Activated naive CD8-positive, alpha-beta T cell treated with anti-CD3 and anti-CD28 coated beads, Interleukin-2, amount 10 ng/mL, durations not matched to agents 7 days and 5 days (primary cell): ENCODE measurements around the gene FAM221B. TPM values are rescaled to one million over a fixed set of nuclear protein-coding genes. Genes with fewer than 3 reads are reported as not detected.

ENCODE experiments used
- ATAC-seq: fragments of 150-1000 bp; cut with Tn5 transposase; one replicate; pipeline ENCODE4 v1.10.0; 2021; ENCODE audit warnings: low read depth, moderate library complexity
- POLR2A ChIA-PET: fragments of 350-600 bp; sonication (Branson Sonifier 250); formaldehyde crosslinking; loops from one replicate; lab custom pipeline; 2021; ENCODE audit warnings: antibody characterized with exemption; lab: Charles Lee
- DNase-seq: peaks from one replicate; pipeline ENCODE4 v3.0.0; 2021
- H3K27ac Mint-ChIP-seq: one replicate; pipeline ENCODE4 v1.8.0; 2022; ENCODE audit warnings: mild to moderate bottlenecking, mixed read lengths
- H3K27me3 Mint-ChIP-seq: one replicate; pipeline ENCODE4 v1.8.0; 2022; ENCODE audit warnings: mild to moderate bottlenecking, moderate library complexity, mixed read lengths
- H3K36me3 Mint-ChIP-seq: one replicate; pipeline ENCODE4 v1.8.0; 2021; ENCODE audit warnings: mild to moderate bottlenecking, mixed read lengths
- H3K4me1 Mint-ChIP-seq: one replicate; pipeline ENCODE4 v1.8.0; 2021; ENCODE audit warnings: mixed read lengths
- H3K4me3 Mint-ChIP-seq: one replicate; pipeline ENCODE4 v1.8.0; 2022; ENCODE audit warnings: mild to moderate bottlenecking, moderate library complexity, mixed read lengths
- H3K9me3 Mint-ChIP-seq: one replicate; pipeline ENCODE4 v1.8.0; 2021; ENCODE audit warnings: mixed read lengths
- total RNA-seq, 2 experiments: library from RNA; stranded (reverse); gene quantifications; one replicate each; pipeline ENCODE4 v1.2.3, GENCODE V29; 2021

FAM221B gene
- total RNA-seq, 2 experiments from 2014 or later: not detected

GRCh38 chr9:35808433-35808832, 20.1 kb downstream of the FAM221B start:
- no peaks in the 10 kb centered on the region for H3K9me3 Mint-ChIP-seq
- no peaks in the 10 kb centered on the region for H3K27me3 Mint-ChIP-seq
- no peak for DNase-seq
- POLR2A ChIA-PET: no interaction called here
- H3K4me1 Mint-ChIP-seq: peaks cover 28% of the 10 kb centered on the region
- no peak overlapping the region for H3K27ac Mint-ChIP-seq
- no peak overlapping the region for H3K4me3 Mint-ChIP-seq
- no peak for ATAC-seq
- H3K36me3 Mint-ChIP-seq: peaks cover 16% of the 10 kb centered on the region

- no peaks in the 10 kb centered on the region for H3K27me3 Mint-ChIP-seq
- POLR2A ChIA-PET: interaction anchor here (0.6 to 1.7 kb wide), 3 partner anchors 8 to 52 kb away, joined by 3 to 4 read pairs (median 3); partner anchors contain the start of gene HINT2
- peaks cover 9% of the 10 kb centered on the region for H3K4me1 Mint-ChIP-seq
- DNase-seq: no peak
- no peak overlapping the region for H3K27ac Mint-ChIP-seq
- H3K4me3 Mint-ChIP-seq: no peak overlapping the region
- H3K36me3 Mint-ChIP-seq: peaks cover 15% of the 10 kb centered on the region
- ATAC-seq: no peak
- no peaks in the 10 kb centered on the region for H3K9me3 Mint-ChIP-seq
Measured at GRCh38 chr9:35806101-35806500, 22.4 kb downstream of the FAM221B start.

GRCh38 chr9:35801328-35802128, 27.0 kb downstream of the FAM221B start:
- no peak overlapping the region for H3K27ac Mint-ChIP-seq
- no peaks in the 10 kb centered on the region for H3K27me3 Mint-ChIP-seq
- H3K36me3 Mint-ChIP-seq: peaks cover 7% of the 10 kb centered on the region
- ATAC-seq (no peak), DNase-seq (no peak)
- POLR2A ChIA-PET: interaction anchor here (2.6 kb wide), 1 partner anchor 10 kb away, joined by 11 read pairs; the partner anchor contains the start of gene SPAG8
- peaks cover 4% of the 10 kb centered on the region for H3K4me1 Mint-ChIP-seq
- no peak overlapping the region for H3K4me3 Mint-ChIP-seq
- no peaks in the 10 kb centered on the region for H3K9me3 Mint-ChIP-seq

GRCh38 chr9:35800530-35800929, 28.0 kb downstream of the FAM221B start:
- Mint-ChIP-seq H3K36me3 (peaks cover 7% of the 10 kb centered on the region), H3K27ac (no peak overlapping the region), H3K27me3 (no peaks in the 10 kb centered on the region), H3K4me3 (no peak overlapping the region), H3K9me3 (no peaks in the 10 kb centered on the region), H3K4me1 (peaks cover 3% of the 10 kb centered on the region)
- no peak for DNase-seq
- POLR2A ChIA-PET: interaction anchor here (2.6 kb wide), 1 partner anchor 11 kb away, joined by 11 read pairs; the partner anchor contains the start of gene SPAG8
- ATAC-seq: no peak

GRCh38 chr9:35798658-35799374, 29.7 kb downstream of the FAM221B start:
- H3K9me3 Mint-ChIP-seq: no peaks in the 10 kb centered on the region
- H3K27me3 Mint-ChIP-seq: no peaks in the 10 kb centered on the region
- POLR2A ChIA-PET: no interaction called here
- no peak overlapping the region for H3K27ac Mint-ChIP-seq
- peaks cover 5% of the 10 kb centered on the region for H3K36me3 Mint-ChIP-seq
- no peak for ATAC-seq
- no peak for DNase-seq
- no peak overlapping the region for H3K4me3 Mint-ChIP-seq
- peaks cover 10% of the 10 kb centered on the region for H3K4me1 Mint-ChIP-seq

- no peaks in the 10 kb centered on the region for H3K9me3 Mint-ChIP-seq
- ATAC-seq: no peak
- no peak for DNase-seq
- peaks cover 4% of the 10 kb centered on the region for H3K36me3 Mint-ChIP-seq
- peaks cover 10% of the 10 kb centered on the region for H3K4me1 Mint-ChIP-seq
- no peaks in the 10 kb centered on the region for H3K27me3 Mint-ChIP-seq
- no peak overlapping the region for H3K4me3 Mint-ChIP-seq
- POLR2A ChIA-PET: no interaction called here
- H3K27ac Mint-ChIP-seq: no peak overlapping the region
Measured at GRCh38 chr9:35797311-35798109, 31.0 kb downstream of the FAM221B start.

- POLR2A ChIA-PET: no interaction called here
- peaks cover 10% of the 10 kb centered on the region for H3K4me1 Mint-ChIP-seq
- no peak overlapping the region for H3K27ac Mint-ChIP-seq
- H3K4me3 Mint-ChIP-seq: no peak overlapping the region
- DNase-seq (no peak), ATAC-seq (no peak)
- H3K36me3 Mint-ChIP-seq: peaks cover 2% of the 10 kb centered on the region
- H3K27me3 Mint-ChIP-seq: no peaks in the 10 kb centered on the region
- no peaks in the 10 kb centered on the region for H3K9me3 Mint-ChIP-seq
Measured at GRCh38 chr9:35795695-35796094, 32.8 kb downstream of the FAM221B start.

GRCh38 chr9:35793461-35793860, 35.1 kb downstream of the FAM221B start:
- H3K27me3 Mint-ChIP-seq: no peaks in the 10 kb centered on the region
- H3K4me1 Mint-ChIP-seq: peaks cover 8% of the 10 kb centered on the region
- ATAC-seq: no peak
- H3K36me3 Mint-ChIP-seq: peaks cover 1% of the 10 kb centered on the region
- POLR2A ChIA-PET: interaction anchor here (0.6 kb wide), 1 partner anchor 20 kb away, joined by 3 read pairs; no protein-coding TSS in a partner anchor
- no peaks in the 10 kb centered on the region for H3K9me3 Mint-ChIP-seq
- H3K4me3 Mint-ChIP-seq: no peak overlapping the region
- no peak for DNase-seq
- peak overlapping the region; percentile 66 for H3K27ac Mint-ChIP-seq

GRCh38 chr9:35792826-35793225, 35.7 kb downstream of the FAM221B start:
- no peaks in the 10 kb centered on the region for H3K9me3 Mint-ChIP-seq
- H3K4me3 Mint-ChIP-seq: no peak overlapping the region
- POLR2A ChIA-PET: interaction anchor here (0.6 kb wide), 1 partner anchor 21 kb away, joined by 3 read pairs; no protein-coding TSS in a partner anchor
- peak overlapping the region; percentile 66 for H3K27ac Mint-ChIP-seq
- DNase-seq (no peak), ATAC-seq (no peak)
- no peaks in the 10 kb centered on the region for H3K27me3 Mint-ChIP-seq
- H3K36me3 Mint-ChIP-seq: no peaks in the 10 kb centered on the region
- H3K4me1 Mint-ChIP-seq: peaks cover 8% of the 10 kb centered on the region

GRCh38 chr9:35792024-35792813, 36.3 kb downstream of the FAM221B start:
- ATAC-seq (no peak), DNase-seq (no peak)
- Mint-ChIP-seq H3K4me1 (peaks cover 7% of the 10 kb centered on the region), H3K36me3 (no peaks in the 10 kb centered on the region), H3K27me3 (no peaks in the 10 kb centered on the region), H3K9me3 (no peaks in the 10 kb centered on the region), H3K27ac (no peak overlapping the region), H3K4me3 (no peak overlapping the region)
- POLR2A ChIA-PET: no interaction called here

GRCh38 chr9:35791297-35791921, 37.1 kb downstream of the FAM221B start, which contains the start of gene NPR2:
NPR2 (plus strand) TSS chr9:35791591; CDS start chr9:35792409, 818 bp downstream.
- DNase-seq (no peak), ATAC-seq (no peak)
- Mint-ChIP-seq H3K36me3 (peaks cover 3% of the 10 kb centered on the region), H3K27ac (no peak within 1 kb of the TSS), H3K9me3 (no peaks in the 10 kb centered on the region), H3K4me3 (no peak within 1 kb of the TSS), H3K27me3 (no peaks in the 10 kb centered on the region), H3K4me1 (peaks cover 7% of the 10 kb centered on the region)
- POLR2A ChIA-PET: no interaction called here
